ENCODE data around the gene ZNF606. TPM values are rescaled to one million over a fixed set of nuclear protein-coding genes. Genes with fewer than 3 reads are reported as not detected.

The ZNF606 gene
- total and polyA plus RNA-seq, 11 donors, result 6.4 to 14.3 (median 11.4) TPM

DNA sequence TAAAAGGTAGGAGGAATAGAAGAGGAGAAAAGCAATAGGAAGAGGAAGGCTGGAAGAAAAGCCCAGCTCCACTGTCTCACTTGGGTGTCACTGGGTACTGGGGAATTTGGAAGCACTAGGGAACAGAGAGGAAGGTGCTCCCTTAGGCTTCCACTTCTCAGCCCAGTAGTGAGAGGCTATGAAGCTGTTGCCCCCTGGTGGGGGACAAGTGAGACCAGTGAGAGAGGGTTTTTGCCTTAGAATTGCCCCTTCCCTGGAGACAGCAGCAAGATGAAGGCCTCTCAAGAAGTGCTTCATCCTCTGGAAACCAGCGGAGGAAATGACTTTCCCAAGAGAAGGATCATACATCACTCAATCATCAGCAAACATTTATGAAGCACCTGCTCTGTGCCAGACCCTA lies 4.7 kb upstream of the ZNF606 start:
- H3K9me3 ChIP-seq, result peaks cover 0 to 91% (median 44%) of the 10 kb centered on the region in 12 donors
- H3K36me3 ChIP-seq, result peaks cover 0 to 35% (median 23%) of the 10 kb centered on the region in 9 donors
- no peak for DNase-seq
- intact Hi-C loops (cut with DNase I), result loop anchor here in 1 of 10 donors (10.0 kb wide), 1 partner anchor 422 kb away; the partner anchor contains the start of gene ZIK1
- no peak overlapping the region for H3K4me3 ChIP-seq
- WGBS, 4 donors, result 92 to 100% (median 95%) methylated on average over 1 of the region's 1 CpG
- peaks cover 0 to 32% (median 16%) of the 10 kb centered on the region in 12 donors for H3K4me1 ChIP-seq
- H3K27ac ChIP-seq, result no peak overlapping the region
- ATAC-seq, result no peak
- H3K27me3 ChIP-seq, result no peaks in the 10 kb centered on the region
- no peak for TF ChIP-seq POLR2A (IDR thresholded peaks at IDR 0.05)
- peak in 3 of 12 donors; percentile 24 to 27 (median 25) for TF ChIP-seq CTCF (IDR thresholded peaks at IDR 0.05)

- no peaks in the 10 kb centered on the region for H3K27me3 ChIP-seq
- no peak for TF ChIP-seq POLR2A (IDR thresholded peaks at IDR 0.05)
- H3K4me3 ChIP-seq, result peak overlapping the region; percentile 61 to 100 (median 88)
- peaks cover 0 to 78% (median 29%) of the 10 kb centered on the region in 12 donors for H3K9me3 ChIP-seq
- peak overlapping the region; percentile 85 to 99 (median 93) for H3K27ac ChIP-seq
- peak in 3 of 4 donors; percentile 9 to 32 (median 25) for ATAC-seq
- no peak for DNase-seq
- H3K4me1 ChIP-seq, result peaks cover 0 to 37% (median 24%) of the 10 kb centered on the region in 12 donors
- H3K36me3 ChIP-seq, result peaks cover 4 to 61% (median 47%) of the 10 kb centered on the region in 9 donors
- WGBS, 4 donors, result 15 to 26% (median 23%) methylated on average over 31 of the region's 31 CpGs
- intact Hi-C loops (cut with DNase I), result loop anchor here in 1 of 10 donors (2.0 to 10.0 kb wide), 2 partner anchors 56 to 418 kb away; partner anchors contain the start of genes ZIK1 and ZNF256
Measured at GRCh38 chr19:58003174-58003828, 681 bp upstream of the ZNF606 start.

DNA sequence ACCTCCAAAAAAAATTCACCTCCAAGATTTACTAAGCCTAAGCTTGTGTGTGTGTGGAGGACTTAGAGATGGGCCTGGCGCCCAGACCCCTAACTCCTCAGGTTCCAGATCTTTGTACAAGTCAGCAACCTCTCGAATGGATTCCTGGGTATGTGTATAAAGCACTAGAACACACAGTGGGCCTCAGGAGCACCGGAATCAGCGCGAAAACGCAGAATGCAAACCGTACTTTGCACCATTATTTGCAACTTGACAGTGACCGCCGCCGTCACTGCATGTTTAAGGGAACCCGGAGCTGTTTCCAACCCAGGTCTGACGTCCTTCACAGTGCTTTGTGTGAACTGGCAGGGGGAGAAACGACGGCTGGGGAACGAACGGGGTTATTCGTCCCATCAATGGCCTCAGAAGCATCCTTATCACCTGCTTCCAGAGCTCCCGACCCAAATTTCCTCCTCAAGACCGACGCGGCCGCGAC lies 688 bp downstream of the ZNF606 start:
- no peak for DNase-seq
- Histone ChIP-seq H3K9me3 (peaks cover 0 to 78% (median 25%) of the 10 kb centered on the region in 12 donors), H3K4me1 (peaks cover 0 to 37% (median 24%) of the 10 kb centered on the region in 12 donors), H3K36me3 (peaks cover 4 to 68% (median 55%) of the 10 kb centered on the region in 9 donors), H3K27ac (peak overlapping the region; percentile 85 to 99 (median 93)), H3K4me3 (peak overlapping the region; percentile 61 to 100 (median 88)), H3K27me3 (no peaks in the 10 kb centered on the region)
- WGBS, 4 donors, result 1% methylated on average over 19 to 23 of the region's 23 CpGs
- TF ChIP-seq CTCF (IDR thresholded peaks at IDR 0.05) (no peak), POLR2A (IDR thresholded peaks at IDR 0.05) (no peak)
- peak in 2 of 4 donors; percentile 2 to 24 for ATAC-seq
- intact Hi-C loops (cut with DNase I), result loop anchor here in 2 of 10 donors (1.0 to 10.0 kb wide), 3 partner anchors 55 to 417 kb away; partner anchors contain the start of genes ZIK1 (in 1 of the 2), ZNF135 (in 1 of the 2) and ZNF256 (in 1 of the 2)

- Histone ChIP-seq H3K4me1 (peaks cover 0 to 37% (median 24%) of the 10 kb centered on the region in 12 donors), H3K27ac (no peak overlapping the region), H3K27me3 (no peaks in the 10 kb centered on the region), H3K4me3 (peak overlapping the region in 2 of 12 donors; percentile 78 to 98), H3K9me3 (peaks cover 0 to 78% (median 24%) of the 10 kb centered on the region in 12 donors), H3K36me3 (peaks cover 4 to 65% (median 53%) of the 10 kb centered on the region in 9 donors)
- TF ChIP-seq POLR2A (IDR thresholded peaks at IDR 0.05), result no peak
- no peak for TF ChIP-seq CTCF (IDR thresholded peaks at IDR 0.05)
- ATAC-seq (no peak), DNase-seq (no peak)
- 96 to 98% (median 96%) methylated on average over 4 of the region's 4 CpGs for WGBS, 4 donors
- intact Hi-C loops (cut with DNase I), result loop anchor here in 1 of 10 donors (10.0 kb wide), 1 partner anchor 416 kb away; the partner anchor contains the start of gene ZIK1
Measured at GRCh38 chr19:58000677-58001076, 1.9 kb downstream of the ZNF606 start.

All from heart left ventricle (tissue), 16 donors.